ENCODE data around the gene ZP3.
"Not testable (repeated sequence)": the region's sequence is repeated elsewhere in the genome, so short reads cannot be mapped to it uniquely, and the experiment has no call there.

DNA sequence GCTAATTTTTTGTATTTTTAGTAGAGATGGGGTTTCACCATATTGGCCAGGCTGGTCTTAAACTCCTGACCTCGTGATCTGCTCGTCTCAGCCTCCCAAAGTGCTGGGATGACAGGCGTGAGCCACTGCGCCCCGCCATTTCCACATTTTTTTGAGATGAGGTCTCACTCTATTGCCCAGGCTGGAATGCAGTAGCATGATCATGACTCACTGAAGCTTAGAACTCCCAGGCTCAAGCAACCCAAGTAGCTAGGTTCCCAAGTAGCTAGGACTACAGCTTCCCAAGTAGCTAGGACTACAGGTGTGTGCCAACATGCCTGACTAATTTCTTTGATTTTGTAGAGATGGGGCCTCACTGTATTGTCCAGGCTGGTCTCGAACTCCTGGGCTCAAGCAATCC lies 3.7 kb upstream of the ZP3 start:
- TF ChIP-seq POLR2A (IDR thresholded peaks at IDR 0.05; ENCODE audit: control extremely low read depth in 1 of 2, low read depth in 2 of 2, low read length in 2 of 2); CTCF (IDR thresholded peaks at IDR 0.05; ENCODE audit: control extremely low read depth in 1 of 3, insufficient read depth in 1 of 3, low read depth in 1 of 3, low read length in 3 of 3); BACH1 (IDR thresholded peaks at IDR 0.05; ENCODE audit: low read length); POLR2AphosphoS5 (IDR thresholded peaks at IDR 0.05; ENCODE audit: low read depth, low read length): not testable (repeated sequence)
- TF ChIP-seq, protein P1, sequence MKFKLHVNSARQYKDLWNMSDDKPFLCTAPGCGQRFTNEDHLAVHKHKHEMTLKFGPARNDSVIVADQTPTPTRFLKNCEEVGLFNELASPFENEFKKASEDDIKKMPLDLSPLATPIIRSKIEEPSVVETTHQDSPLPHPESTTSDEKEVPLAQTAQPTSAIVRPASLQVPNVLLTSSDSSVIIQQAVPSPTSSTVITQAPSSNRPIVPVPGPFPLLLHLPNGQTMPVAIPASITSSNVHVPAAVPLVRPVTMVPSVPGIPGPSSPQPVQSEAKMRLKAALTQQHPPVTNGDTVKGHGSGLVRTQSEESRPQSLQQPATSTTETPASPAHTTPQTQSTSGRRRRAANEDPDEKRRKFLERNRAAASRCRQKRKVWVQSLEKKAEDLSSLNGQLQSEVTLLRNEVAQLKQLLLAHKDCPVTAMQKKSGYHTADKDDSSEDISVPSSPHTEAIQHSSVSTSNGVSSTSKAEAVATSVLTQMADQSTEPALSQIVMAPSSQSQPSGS (IDR thresholded peaks at IDR 0.05; ENCODE audit: low read length), result not testable (repeated sequence)
